Nephron (organoid): ENCODE data around the gene CRISPLD2.
"Not testable (repeated sequence)": the region's sequence is repeated elsewhere in the genome, so short reads cannot be mapped to it uniquely, and the experiment has no call there.

ENCODE experiments used
- H3K27ac Mint-ChIP-seq, 3 experiments: 2 replicates each; pipeline ENCODE4 v1.8.0; 2020; ENCODE audit warnings: mixed read lengths in 3 of 3, mild to moderate bottlenecking in 2 of 3, moderate library complexity in 1 of 3
- H3K27me3 Mint-ChIP-seq: 2 replicates; pipeline ENCODE4 v1.8.0; 2021; ENCODE audit warnings: low read depth, mild to moderate bottlenecking, moderate library complexity, mixed read lengths
- H3K36me3 Mint-ChIP-seq: 2 replicates; pipeline ENCODE4 v1.8.0; 2020; ENCODE audit warnings: low read depth, mixed read lengths
- H3K4me1 Mint-ChIP-seq: 2 replicates; pipeline ENCODE4 v1.8.0; 2020; ENCODE audit warnings: mixed read lengths
- H3K4me3 Mint-ChIP-seq, 3 experiments: 2 replicates each; pipeline ENCODE4 v1.8.0; 2020; ENCODE audit warnings: mild to moderate bottlenecking in 3 of 3, mixed read lengths in 3 of 3, moderate library complexity in 2 of 3
- H3K9me3 Mint-ChIP-seq: 2 replicates; pipeline ENCODE4 v1.8.0; 2020; ENCODE audit warnings: mixed read lengths
- TF ChIP-seq, protein P1 (sequence below), 3 experiments: fragments of 200-600 bp; sonication (generic); IDR thresholded peaks; one replicate each; pipeline ENCODE4 v1.5.0; 2021; ENCODE audit warnings: antibody characterized with exemption in 3 of 3; ENCODE audit not compliant: unreplicated experiment in 3 of 3

Gene CRISPLD2

DNA sequence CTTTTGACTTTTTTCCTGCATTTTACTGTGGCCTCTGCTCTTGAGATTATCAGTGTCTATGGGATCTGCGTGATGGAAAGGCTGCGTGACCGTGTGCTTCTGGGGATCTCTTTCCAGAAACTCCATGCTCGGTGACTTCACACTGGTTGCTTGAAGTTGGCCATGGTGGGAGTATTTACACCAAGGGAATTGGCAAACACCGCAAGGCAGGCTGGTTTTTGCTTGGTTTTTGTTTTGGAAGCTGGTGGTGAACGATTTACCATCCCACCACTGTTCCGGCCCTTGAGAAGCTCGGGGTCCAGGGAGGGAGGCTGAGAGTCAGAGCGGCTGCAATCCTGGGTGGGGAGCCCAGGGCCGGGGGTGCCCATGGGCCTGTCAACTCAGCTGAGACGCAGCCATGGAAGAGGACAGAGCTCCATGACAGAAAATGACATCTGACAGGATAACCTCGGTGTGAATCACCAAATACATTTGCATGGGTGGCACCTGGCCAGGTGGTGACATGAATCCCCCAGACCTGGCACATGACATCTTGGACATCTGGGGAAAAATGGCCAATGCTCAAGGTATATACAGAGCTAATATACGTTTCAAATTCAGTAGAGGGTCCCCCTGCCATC lies 11.1 kb downstream of the CRISPLD2 start:
- peaks cover 8% of the 10 kb centered on the region for H3K27me3 Mint-ChIP-seq
- no peaks in the 10 kb centered on the region for H3K9me3 Mint-ChIP-seq
- TF ChIP-seq, protein P1, sequence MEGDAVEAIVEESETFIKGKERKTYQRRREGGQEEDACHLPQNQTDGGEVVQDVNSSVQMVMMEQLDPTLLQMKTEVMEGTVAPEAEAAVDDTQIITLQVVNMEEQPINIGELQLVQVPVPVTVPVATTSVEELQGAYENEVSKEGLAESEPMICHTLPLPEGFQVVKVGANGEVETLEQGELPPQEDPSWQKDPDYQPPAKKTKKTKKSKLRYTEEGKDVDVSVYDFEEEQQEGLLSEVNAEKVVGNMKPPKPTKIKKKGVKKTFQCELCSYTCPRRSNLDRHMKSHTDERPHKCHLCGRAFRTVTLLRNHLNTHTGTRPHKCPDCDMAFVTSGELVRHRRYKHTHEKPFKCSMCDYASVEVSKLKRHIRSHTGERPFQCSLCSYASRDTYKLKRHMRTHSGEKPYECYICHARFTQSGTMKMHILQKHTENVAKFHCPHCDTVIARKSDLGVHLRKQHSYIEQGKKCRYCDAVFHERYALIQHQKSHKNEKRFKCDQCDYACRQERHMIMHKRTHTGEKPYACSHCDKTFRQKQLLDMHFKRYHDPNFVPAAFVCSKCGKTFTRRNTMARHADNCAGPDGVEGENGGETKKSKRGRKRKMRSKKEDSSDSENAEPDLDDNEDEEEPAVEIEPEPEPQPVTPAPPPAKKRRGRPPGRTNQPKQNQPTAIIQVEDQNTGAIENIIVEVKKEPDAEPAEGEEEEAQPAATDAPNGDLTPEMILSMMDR (IDR thresholded peaks at IDR 0.05; ENCODE audit: unreplicated experiment in 3 of 3): no peak
- H3K4me1 Mint-ChIP-seq: peaks cover 54% of the 10 kb centered on the region
- no peak overlapping the region for H3K4me3 Mint-ChIP-seq
- H3K27ac Mint-ChIP-seq: no peak overlapping the region
- no peaks in the 10 kb centered on the region for H3K36me3 Mint-ChIP-seq

DNA sequence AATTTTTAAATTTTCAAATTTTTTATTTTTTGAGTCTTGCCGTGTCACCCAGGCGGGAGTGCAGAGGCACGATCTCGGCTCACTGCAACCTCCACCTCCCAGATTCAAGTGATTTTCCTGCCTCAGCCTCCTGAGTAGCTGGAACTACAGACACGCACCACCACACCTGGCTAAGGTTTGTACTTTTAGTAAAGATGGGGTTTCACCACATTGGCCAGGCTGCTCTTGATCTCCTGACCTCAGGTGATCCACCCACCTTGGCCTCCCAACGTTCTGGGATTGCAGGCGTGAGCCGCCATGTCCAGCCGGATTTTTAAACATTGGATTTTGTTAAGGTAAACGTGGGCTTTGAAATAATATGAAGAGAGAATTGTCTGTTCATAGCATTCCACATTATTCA lies 11.9 kb downstream of the CRISPLD2 start:
- H3K4me1 Mint-ChIP-seq: peaks cover 57% of the 10 kb centered on the region
- not testable (repeated sequence) for H3K4me3 Mint-ChIP-seq, H3K36me3 Mint-ChIP-seq, H3K27me3 Mint-ChIP-seq, H3K9me3 Mint-ChIP-seq
- peak overlapping the region in 1 of 3 experiments; percentile 80 for H3K27ac Mint-ChIP-seq

DNA sequence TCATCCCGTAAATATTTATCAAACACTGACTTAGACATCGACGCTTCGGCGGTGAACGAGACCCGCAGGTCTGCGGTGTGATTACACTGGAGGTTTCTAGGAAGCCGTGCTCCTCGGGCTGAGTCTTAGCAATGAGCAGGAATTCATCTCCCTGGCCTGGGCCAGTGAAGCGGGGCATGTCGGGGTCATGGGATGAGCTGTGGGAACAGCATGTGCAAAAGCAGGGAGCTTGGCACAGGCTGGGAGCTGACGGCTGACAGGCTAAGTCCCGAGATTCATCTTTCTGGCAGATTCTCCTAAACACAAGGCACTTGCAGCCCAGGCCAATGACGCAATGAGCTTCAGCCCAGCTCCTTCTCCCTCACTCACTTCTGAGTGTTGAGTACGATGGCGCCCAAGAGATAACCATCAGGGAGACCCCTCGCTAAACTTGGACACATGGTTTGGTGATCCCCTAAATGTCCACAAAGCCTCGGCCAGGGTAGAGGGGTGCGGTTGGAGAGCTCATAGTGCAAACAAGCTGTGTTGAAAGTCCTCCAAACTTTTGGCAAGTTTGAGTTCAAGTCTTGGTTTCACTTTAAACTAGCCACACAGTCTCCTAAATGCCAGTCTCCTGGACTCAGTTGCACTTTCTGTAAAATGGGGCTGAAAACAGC lies 12.8 kb downstream of the CRISPLD2 start:
- H3K9me3 Mint-ChIP-seq: no peaks in the 10 kb centered on the region
- peaks cover 49% of the 10 kb centered on the region for H3K4me1 Mint-ChIP-seq
- TF ChIP-seq, protein P1 (IDR thresholded peaks at IDR 0.05; ENCODE audit: unreplicated experiment in 3 of 3): no peak
- H3K36me3 Mint-ChIP-seq: no peaks in the 10 kb centered on the region
- peak overlapping the region in 2 of 3 experiments; percentile 77 to 80 for H3K27ac Mint-ChIP-seq
- peaks cover 5% of the 10 kb centered on the region for H3K27me3 Mint-ChIP-seq
- H3K4me3 Mint-ChIP-seq: no peak overlapping the region

DNA sequence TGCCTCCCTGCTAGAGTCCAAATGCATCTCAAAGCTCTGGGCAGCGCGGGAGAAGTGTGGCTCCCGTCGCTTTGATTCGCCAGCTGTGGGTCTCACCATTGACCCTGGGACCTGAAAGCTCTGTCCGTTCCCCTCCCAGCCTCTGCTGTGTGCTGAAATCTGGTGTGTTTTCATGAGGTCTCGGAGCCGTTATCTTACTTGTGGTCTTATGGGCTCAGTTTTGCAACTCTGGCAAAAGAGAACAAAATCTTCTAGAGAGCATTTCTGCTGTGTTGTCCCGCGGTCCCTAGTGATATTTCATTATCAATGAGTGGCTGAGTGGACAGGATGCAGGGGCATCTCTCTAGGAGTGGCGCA lies 13.3 kb downstream of the CRISPLD2 start:
- Mint-ChIP-seq H3K9me3 (no peaks in the 10 kb centered on the region), H3K4me1 (peaks cover 48% of the 10 kb centered on the region), H3K27ac (peak overlapping the region in 2 of 3 experiments; percentile 80), H3K36me3 (no peaks in the 10 kb centered on the region), H3K4me3 (no peak overlapping the region), H3K27me3 (peaks cover 5% of the 10 kb centered on the region)
- TF ChIP-seq, protein P1 (IDR thresholded peaks at IDR 0.05; ENCODE audit: unreplicated experiment in 3 of 3): no peak

DNA sequence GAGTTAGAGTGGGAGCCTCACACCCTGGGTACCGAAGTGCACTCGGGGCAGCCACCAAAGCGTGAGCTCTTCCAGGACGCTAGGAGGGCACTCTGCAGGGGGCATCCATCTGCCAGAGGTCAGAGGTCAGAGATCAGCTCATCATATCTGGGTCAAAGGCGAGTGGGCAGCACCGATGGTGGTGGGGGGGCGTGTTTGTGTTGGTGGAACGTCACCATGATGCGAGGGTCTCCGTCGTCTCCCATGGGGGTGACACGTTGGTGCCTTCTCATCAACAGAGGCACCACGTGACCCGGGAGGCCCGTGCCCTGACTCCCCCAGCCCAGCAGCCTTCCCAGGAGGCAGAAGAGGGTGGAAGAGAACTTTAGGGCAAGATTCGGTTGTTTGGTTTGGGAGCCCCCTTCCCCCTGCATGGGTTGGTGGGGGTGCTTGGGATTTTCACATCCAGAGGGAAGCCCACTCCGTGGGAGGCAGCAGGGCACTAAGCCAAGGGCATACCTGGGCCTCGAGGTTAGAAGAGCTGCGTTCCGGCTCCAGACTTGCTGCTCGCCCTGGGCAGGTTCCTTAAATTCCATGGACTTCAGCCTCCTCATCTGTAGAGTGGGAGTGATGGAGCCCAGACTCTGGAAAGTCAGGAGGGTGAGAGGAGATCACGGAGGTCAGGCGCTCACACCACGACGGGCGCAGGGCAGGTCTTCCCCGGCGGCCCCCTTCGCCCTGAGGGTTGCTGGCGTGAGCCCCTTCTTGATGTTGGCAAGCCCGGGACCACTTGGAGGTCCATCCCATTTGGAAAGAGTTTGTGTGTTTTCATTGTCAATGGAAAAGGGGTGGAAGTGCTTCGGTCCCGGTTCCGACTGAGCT lies 14.0 kb downstream of the CRISPLD2 start:
- H3K27ac Mint-ChIP-seq: peak overlapping the region in 2 of 3 experiments; percentile 80
- TF ChIP-seq, protein P1 (IDR thresholded peaks at IDR 0.05; ENCODE audit: unreplicated experiment in 3 of 3): no peak
- peaks cover 5% of the 10 kb centered on the region for H3K27me3 Mint-ChIP-seq
- H3K4me1 Mint-ChIP-seq: peaks cover 43% of the 10 kb centered on the region
- no peaks in the 10 kb centered on the region for H3K9me3 Mint-ChIP-seq
- no peaks in the 10 kb centered on the region for H3K36me3 Mint-ChIP-seq
- no peak overlapping the region for H3K4me3 Mint-ChIP-seq

DNA sequence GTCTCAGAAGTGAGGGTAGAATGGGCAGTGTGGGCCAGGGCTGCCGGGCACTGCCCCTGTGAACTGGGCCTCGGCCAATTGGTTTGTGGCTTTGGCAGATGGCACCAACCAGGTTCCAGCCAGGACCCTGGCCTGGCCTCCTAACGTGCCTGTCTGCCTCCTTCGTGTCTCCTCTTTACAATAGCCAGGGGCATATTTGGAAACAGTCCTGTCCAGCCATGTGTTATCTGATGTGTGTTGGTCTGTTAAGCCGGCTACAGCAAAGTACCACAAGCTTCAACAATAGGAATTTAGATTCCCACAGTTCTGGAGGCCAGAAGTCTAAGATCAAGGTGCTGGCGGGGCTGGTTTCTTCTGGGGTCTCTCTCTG lies 14.6 kb downstream of the CRISPLD2 start:
- Mint-ChIP-seq H3K27me3 (peaks cover 5% of the 10 kb centered on the region), H3K4me1 (peaks cover 37% of the 10 kb centered on the region), H3K36me3 (no peaks in the 10 kb centered on the region), H3K9me3 (no peaks in the 10 kb centered on the region), H3K4me3 (no peak overlapping the region), H3K27ac (peak overlapping the region in 2 of 3 experiments; percentile 36 to 51)
- TF ChIP-seq, protein P1 (IDR thresholded peaks at IDR 0.05; ENCODE audit: unreplicated experiment in 3 of 3): no peak
